ENCODE measurements around the gene DQX1.

The DQX1 gene

DNA sequence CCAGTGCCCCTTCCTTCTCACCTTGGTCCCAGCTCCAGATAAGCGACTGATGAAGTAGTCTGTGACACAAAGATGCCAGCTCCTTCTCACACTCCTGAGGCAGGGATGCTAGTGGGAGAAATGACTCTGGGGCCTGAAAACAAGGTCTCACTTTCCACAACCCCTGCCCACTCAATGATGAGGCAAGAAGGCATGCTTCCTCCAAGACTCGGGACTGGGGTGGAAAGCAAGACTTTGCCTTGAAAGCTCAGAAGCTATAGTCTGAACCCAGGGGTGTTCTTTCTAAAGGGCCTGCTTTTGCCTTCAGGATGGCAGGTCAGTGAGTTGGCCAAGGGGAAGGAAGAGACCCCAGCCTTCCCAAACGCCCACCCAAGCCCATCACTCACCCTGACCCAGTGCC, 44.6 kb downstream of the DQX1 start:
- Mint-ChIP-seq H3K4me3 (peak overlapping the region; percentile 96 to 100 (median 99)), H3K27ac (peak overlapping the region in 1 of 3 experiments; percentile 42), H3K9me3 (no peaks in the 10 kb centered on the region), H3K27me3 (ENCODE audit: low read depth) (no peaks in the 10 kb centered on the region), H3K36me3 (ENCODE audit: low read depth) (peaks cover 27% of the 10 kb centered on the region), H3K4me1 (peaks cover 17% of the 10 kb centered on the region)
- TF ChIP-seq CTCF (IDR thresholded peaks at IDR 0.05; ENCODE audit: unreplicated experiment in 3 of 3): no peak

DNA sequence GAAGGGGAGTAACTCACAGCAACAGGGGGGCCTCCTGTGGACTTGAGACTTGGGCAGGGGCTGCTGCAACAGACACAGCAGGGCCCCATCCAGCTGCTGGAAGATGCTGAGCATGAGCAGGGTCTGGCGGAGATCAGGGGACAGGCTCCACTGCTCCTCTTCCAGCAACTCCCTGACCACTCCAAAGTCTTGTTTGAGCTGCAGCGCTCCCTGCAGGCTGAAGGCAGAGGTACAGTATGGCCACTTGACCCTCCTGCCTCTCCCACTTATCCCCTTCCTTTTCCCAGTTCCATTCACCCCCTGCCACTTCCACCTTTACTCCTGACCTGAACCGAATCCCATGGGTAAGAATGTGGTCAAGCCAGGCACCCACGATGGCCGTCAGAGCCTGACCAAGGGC, 51.1 kb downstream of the DQX1 start:
- Mint-ChIP-seq H3K27me3 (ENCODE audit: low read depth) (no peaks in the 10 kb centered on the region), H3K4me3 (peak overlapping the region in 1 of 3 experiments; percentile 22)
- peak in 1 of 3 experiments; percentile 18 for TF ChIP-seq CTCF (IDR thresholded peaks at IDR 0.05; ENCODE audit: unreplicated experiment in 3 of 3)

DNA sequence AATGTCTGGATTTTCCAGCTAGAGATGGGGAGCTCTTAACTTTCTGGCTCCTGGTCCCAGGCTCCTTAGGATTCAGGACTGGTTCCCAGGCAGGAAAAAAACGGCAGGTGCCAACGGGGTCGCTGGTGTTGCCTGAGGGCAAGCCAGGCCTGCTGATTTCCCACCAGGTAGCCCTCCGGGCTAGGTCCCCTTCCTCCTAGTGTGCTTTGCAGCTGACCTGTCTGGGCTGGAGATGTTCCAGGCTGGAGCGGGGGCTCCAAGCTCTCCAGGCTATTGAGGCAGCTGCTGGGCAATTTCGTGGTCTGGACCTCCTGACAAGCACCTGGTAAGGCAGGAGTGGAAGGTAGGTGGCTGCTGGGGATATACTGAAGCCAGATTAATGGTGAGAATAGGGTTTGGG, 51.5 kb downstream of the DQX1 start:
- H3K27me3 Mint-ChIP-seq (ENCODE audit: low read depth): no peaks in the 10 kb centered on the region
- no peaks in the 10 kb centered on the region for H3K9me3 Mint-ChIP-seq
- TF ChIP-seq CTCF (IDR thresholded peaks at IDR 0.05; ENCODE audit: unreplicated experiment in 3 of 3): no peak
- H3K4me1 Mint-ChIP-seq: peaks cover 22% of the 10 kb centered on the region
- peak overlapping the region; percentile 59 to 64 (median 61) for H3K4me3 Mint-ChIP-seq
- no peak overlapping the region for H3K27ac Mint-ChIP-seq
- peaks cover 37% of the 10 kb centered on the region for H3K36me3 Mint-ChIP-seq (ENCODE audit: low read depth)

More for the DNA sequence above, 51.1 kb downstream of the DQX1 start:
- H3K27ac Mint-ChIP-seq: peak overlapping the region in 1 of 3 experiments; percentile 44
- H3K36me3 Mint-ChIP-seq (ENCODE audit: low read depth): peaks cover 38% of the 10 kb centered on the region
- no peaks in the 10 kb centered on the region for H3K9me3 Mint-ChIP-seq
- H3K4me1 Mint-ChIP-seq: peaks cover 20% of the 10 kb centered on the region

GRCh38 chr2:74472945-74473258, 53.1 kb downstream of the DQX1 start:
- Mint-ChIP-seq H3K9me3 (no peaks in the 10 kb centered on the region), H3K27ac (peak overlapping the region; percentile 99 to 100 (median 99)), H3K36me3 (ENCODE audit: low read depth) (peaks cover 32% of the 10 kb centered on the region), H3K4me3 (peak overlapping the region; percentile 97 to 99 (median 99)), H3K27me3 (ENCODE audit: low read depth) (no peaks in the 10 kb centered on the region), H3K4me1 (peaks cover 22% of the 10 kb centered on the region)
- no peak for TF ChIP-seq CTCF (IDR thresholded peaks at IDR 0.05; ENCODE audit: unreplicated experiment in 3 of 3)

DNA sequence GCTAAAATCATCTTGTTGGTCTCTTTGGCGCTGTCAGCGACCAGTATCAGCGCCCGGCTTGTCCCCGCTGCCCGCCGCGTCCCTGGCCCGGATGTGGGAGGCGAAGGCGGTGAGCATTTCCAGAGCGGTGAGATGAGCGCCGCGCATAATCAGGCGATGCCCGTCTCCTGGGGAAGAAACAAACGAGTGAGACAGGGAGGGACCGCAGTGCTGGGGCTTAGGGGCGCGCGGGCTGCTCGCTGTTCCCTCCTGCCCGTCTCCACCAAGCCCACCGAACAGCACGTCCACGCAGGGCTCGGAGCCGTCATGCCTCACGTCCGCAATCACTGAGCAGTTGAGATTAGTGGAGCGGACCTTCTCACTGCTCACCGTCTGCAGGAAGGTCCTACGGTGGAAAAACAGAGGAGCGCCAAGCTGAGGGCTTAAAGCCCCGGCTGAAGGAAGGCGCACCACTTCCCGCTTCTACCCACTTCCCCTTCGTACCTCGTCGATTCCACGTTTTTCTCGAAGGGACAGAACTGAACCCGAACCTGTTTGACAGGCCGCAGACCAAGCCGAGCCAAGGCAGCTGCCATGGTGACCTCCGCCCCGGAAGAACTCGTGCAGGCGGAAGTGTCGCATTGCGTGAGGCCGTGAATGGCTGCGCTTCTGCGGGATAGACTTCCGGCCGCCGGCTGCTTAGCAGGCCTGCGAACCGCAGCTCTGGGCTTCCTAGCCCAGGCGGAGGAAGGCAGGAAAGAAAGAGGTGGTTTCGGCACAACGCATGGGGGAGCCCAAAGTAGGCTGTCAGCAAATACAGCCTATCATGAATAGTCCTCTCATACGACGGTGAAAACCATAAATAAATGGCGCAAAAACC, 53.7 kb downstream of the DQX1 start, which contains the start of gene MRPL53:
Gene MRPL53 (minus strand): TSS at position 595 of the 859 bp plus-strand sequence. CDS start 20 bp downstream, at position 575.
- peaks cover 22% of the 10 kb centered on the region for H3K4me1 Mint-ChIP-seq

More for the DNA sequence above, 53.7 kb downstream of the DQX1 start, which contains the start of gene MRPL53:
- Mint-ChIP-seq H3K36me3 (ENCODE audit: low read depth) (peaks cover 29% of the 10 kb centered on the region), H3K27me3 (ENCODE audit: low read depth) (no peaks in the 10 kb centered on the region), H3K9me3 (no peaks in the 10 kb centered on the region), H3K4me3 (peak within 1 kb of the TSS; percentile 97 to 99 (median 99)), H3K27ac (peak within 1 kb of the TSS; percentile 99 to 100 (median 99))
- no peak for TF ChIP-seq CTCF (IDR thresholded peaks at IDR 0.05; ENCODE audit: unreplicated experiment in 3 of 3)
